Upper lobe of left lung (tissue), 4 donors: Measurements from ENCODE around the gene TMEM168.

Experiments
- CTCF ChIP-seq, 6 experiments: fragments of 450-650 bp in 4 of 6; fragments of 200-600 bp in 2 of 6; sonication (generic) in 2 of 6; IDR thresholded peaks; one replicate each; pipeline ENCODE4 v1.5.1; 2016 to 2019; ENCODE audit warnings: antibody characterized with exemption in 6 of 6
- EP300 ChIP-seq, 4 donors: sonication (generic); formaldehyde crosslinking; IDR thresholded peaks; one replicate each; pipeline ENCODE4 v1.5.1; 2017; ENCODE audit warnings: antibody characterized with exemption in 4 of 4, control low read depth in 2 of 4
- POLR2A ChIP-seq, 4 donors: fragments of 450-650 bp; IDR thresholded peaks; one replicate each; pipeline ENCODE4 v1.5.1; 2016 to 2017; ENCODE audit warnings: antibody characterized with exemption in 4 of 4, mild to moderate bottlenecking in 2 of 4

DNA sequence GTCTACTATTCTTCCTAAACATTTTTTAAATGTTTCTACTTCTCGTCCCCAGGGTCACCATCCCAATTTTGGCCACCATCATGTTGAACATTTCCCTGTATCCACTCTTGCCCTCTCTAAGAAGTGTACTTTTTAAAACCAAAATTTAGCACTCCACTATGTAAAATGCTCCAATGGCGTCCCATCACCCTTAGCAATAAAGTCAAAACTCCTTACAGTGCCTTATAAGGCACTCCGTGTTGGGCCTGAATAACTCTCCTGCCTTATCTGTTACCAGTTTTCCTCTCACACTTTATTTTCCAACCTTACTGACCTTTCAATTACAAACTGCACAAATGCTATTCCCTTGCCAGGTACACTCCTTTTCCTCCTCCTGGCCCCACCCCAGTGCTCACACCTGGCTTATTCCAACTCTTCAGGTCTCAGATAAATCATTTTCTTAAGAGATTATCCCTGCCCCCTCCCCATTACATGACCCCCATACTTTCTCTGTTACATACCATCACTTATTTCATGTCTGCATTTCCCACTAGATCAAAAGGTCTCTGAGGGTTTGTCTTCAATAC, 1.3 kb downstream of the TMEM168 start:
- TF ChIP-seq CTCF (IDR thresholded peaks at IDR 0.05): no peak
- TF ChIP-seq POLR2A (IDR thresholded peaks at IDR 0.05): no peak
- no peak for TF ChIP-seq EP300 (IDR thresholded peaks at IDR 0.05)
